Astrocyte (in vitro differentiated cells and primary cell): ENCODE data around the gene ELF1.

Experiments used
- EZH2 ChIP-seq: IDR thresholded peaks from 2 replicates; pipeline ENCODE4 v1.6.1; 2012; ENCODE audit warnings: mild to moderate bottlenecking, low read length, inconsistent platforms; ENCODE audit not compliant: insufficient read depth
- TF ChIP-seq, protein P1 (sequence below): IDR thresholded peaks from 2 replicates; pipeline ENCODE4 v1.5.1; 2011; ENCODE audit warnings: low read depth, mild to moderate bottlenecking, inconsistent platforms, low read length, moderate library complexity; ENCODE audit not compliant: insufficient read depth

DNA sequence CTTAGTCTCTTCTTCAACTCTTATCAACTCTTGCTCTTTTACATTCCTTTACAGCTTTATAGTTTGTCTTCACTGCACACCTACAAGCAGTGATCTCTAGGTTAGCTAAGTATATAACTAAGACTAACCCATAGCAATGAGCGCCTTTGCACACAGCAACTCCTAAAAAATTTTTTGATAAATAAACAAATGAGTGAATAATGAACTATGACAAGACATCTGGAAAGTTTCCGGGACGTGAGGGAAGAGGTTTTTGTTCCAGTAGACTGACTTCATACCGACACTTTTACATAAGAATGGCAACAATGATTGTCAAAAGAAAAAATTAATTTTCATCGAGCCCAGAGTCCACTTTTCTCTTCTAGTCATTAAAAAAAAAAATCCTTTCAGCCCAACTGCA is 98.3 kb downstream of the ELF1 start:
- TF ChIP-seq, protein P1, sequence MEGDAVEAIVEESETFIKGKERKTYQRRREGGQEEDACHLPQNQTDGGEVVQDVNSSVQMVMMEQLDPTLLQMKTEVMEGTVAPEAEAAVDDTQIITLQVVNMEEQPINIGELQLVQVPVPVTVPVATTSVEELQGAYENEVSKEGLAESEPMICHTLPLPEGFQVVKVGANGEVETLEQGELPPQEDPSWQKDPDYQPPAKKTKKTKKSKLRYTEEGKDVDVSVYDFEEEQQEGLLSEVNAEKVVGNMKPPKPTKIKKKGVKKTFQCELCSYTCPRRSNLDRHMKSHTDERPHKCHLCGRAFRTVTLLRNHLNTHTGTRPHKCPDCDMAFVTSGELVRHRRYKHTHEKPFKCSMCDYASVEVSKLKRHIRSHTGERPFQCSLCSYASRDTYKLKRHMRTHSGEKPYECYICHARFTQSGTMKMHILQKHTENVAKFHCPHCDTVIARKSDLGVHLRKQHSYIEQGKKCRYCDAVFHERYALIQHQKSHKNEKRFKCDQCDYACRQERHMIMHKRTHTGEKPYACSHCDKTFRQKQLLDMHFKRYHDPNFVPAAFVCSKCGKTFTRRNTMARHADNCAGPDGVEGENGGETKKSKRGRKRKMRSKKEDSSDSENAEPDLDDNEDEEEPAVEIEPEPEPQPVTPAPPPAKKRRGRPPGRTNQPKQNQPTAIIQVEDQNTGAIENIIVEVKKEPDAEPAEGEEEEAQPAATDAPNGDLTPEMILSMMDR = no peak
- no peak for TF ChIP-seq EZH2
